Vagina (tissue), 2 donors: ENCODE data around the gene OGFRL1. TPM values are rescaled to one million over a fixed set of nuclear protein-coding genes. Genes with fewer than 3 reads are reported as not detected.

Experiments
- DNase-seq, 2 donors: peaks; one replicate each; pipeline ENCODE4 v3.0.0-alpha.2; 2017; ENCODE audit errors: extremely low spot score in 2 of 2
- H3K27ac ChIP-seq: fragments of 200-600 bp; sonication (generic); one replicate; pipeline ENCODE4 v1.5.1; 2019
- H3K27me3 ChIP-seq: fragments of 200-600 bp; sonication (generic); one replicate; pipeline ENCODE4 v1.5.1; 2019
- H3K36me3 ChIP-seq, 2 donors: fragments of 200-600 bp; sonication (generic); one replicate each; pipeline ENCODE4 v1.5.1; 2017 to 2019
- H3K4me1 ChIP-seq: fragments of 200-600 bp; sonication (generic); one replicate; pipeline ENCODE4 v1.5.1; 2019
- H3K4me3 ChIP-seq, 2 donors: fragments of 200-600 bp; sonication (generic); 1 replicate in 1 of 2; 2 replicates in 1 of 2; pipeline ENCODE4 v1.5.1; 2016 to 2019
- H3K9me3 ChIP-seq: fragments of 200-600 bp; sonication (generic); one replicate; pipeline ENCODE4 v1.5.1; 2019
- CTCF ChIP-seq, 3 experiments: fragments of 450-650 bp in 2 of 3; fragments of 200-600 bp in 1 of 3; sonication (generic) in 1 of 3; IDR thresholded peaks; one replicate each; pipeline ENCODE4 v1.5.1; 2017 to 2019; ENCODE audit warnings: antibody characterized with exemption in 3 of 3, mild to moderate bottlenecking in 2 of 3, moderate library complexity in 2 of 3
- POLR2A ChIP-seq, 2 donors: fragments of 450-650 bp; IDR thresholded peaks; one replicate each; pipeline ENCODE4 v1.6.1; 2017; ENCODE audit warnings: antibody characterized with exemption in 2 of 2, mild to moderate bottlenecking in 2 of 2, moderate library complexity in 2 of 2
- POLR2AphosphoS5 ChIP-seq, 2 donors: sonication (generic); formaldehyde crosslinking; IDR thresholded peaks; one replicate each; pipeline ENCODE4 v1.9.0; 2017; ENCODE audit warnings: antibody characterized with exemption in 2 of 2, mild to moderate bottlenecking in 2 of 2, low read depth in 1 of 2; ENCODE audit not compliant: insufficient read depth in 1 of 2
- intact Hi-C: fragments of 100-400 bp; cut with DNase I; formaldehyde crosslinking; loops from one replicate; pipeline ENCODE4 v1.15.1; 2023
- total RNA-seq: library from RNA; depleted of rRNA; stranded (reverse); fragments of >200 nt; gene quantifications from one replicate; pipeline ENCODE4 v1.2.3, GENCODE V29; 2016

The OGFRL1 gene
- total RNA-seq, 1 donor from 2014 or later, result 34.1 TPM

DNA sequence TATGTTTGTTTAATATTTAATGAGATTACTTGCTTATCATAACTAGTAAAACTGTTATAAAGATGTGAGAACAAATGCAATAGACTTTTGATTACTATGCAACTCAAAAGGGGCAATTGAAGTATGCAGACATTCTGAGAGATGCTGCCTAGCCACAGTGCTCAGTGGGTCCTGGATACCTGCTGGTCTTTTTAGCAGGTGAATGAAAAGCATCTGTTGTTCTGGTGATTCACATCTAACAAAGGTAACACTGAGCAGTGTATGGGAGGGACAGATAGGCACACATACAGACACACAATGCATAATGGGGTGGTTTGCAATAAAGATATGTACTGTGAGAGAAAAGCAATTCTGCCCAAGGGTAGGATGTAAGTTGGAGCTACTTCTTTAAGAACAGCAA is 46.9 kb downstream of the OGFRL1 start:
- intact Hi-C loops, result no loop called here
- H3K4me3 ChIP-seq, result no peak overlapping the region
- TF ChIP-seq POLR2AphosphoS5 (IDR thresholded peaks at IDR 0.05; ENCODE audit: insufficient read depth in 1 of 2, low read depth in 1 of 2) (no peak), POLR2A (IDR thresholded peaks at IDR 0.05) (no peak)

DNA sequence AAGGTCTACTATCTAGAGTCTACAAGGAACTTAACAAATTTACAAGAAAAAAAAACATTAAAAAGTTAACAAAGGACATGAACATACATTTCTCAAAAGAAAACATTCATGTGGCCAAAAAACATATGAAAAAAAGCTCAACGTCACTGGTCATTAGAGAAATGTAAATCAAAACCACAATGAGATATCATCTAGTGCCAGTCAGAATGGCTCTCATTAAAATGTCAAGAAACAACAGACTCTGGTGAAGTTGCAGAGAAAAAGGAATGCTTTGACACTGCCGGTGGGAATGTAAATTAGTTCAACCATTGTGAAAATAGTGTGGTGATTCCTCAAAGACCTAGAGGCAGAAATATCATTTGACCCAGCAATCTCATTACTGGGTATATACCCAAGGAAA is 48.3 kb downstream of the OGFRL1 start:
- Histone ChIP-seq H3K4me1 (no peaks in the 10 kb centered on the region), H3K4me3 (no peak overlapping the region), H3K36me3 (no peaks in the 10 kb centered on the region), H3K27me3 (no peaks in the 10 kb centered on the region), H3K9me3 (no peaks in the 10 kb centered on the region), H3K27ac (no peak overlapping the region)
- intact Hi-C loops, result no loop called here
- DNase-seq, result no peak
- TF ChIP-seq POLR2AphosphoS5 (IDR thresholded peaks at IDR 0.05; ENCODE audit: insufficient read depth in 1 of 2, low read depth in 1 of 2) (no peak), CTCF (IDR thresholded peaks at IDR 0.05) (no peak), POLR2A (IDR thresholded peaks at IDR 0.05) (no peak)

More for the DNA sequence above, 46.9 kb downstream of the OGFRL1 start:
- Histone ChIP-seq H3K36me3 (no peaks in the 10 kb centered on the region), H3K4me1 (no peaks in the 10 kb centered on the region), H3K9me3 (no peaks in the 10 kb centered on the region), H3K27me3 (no peaks in the 10 kb centered on the region), H3K27ac (no peak overlapping the region)
- DNase-seq, result no peak

DNA sequence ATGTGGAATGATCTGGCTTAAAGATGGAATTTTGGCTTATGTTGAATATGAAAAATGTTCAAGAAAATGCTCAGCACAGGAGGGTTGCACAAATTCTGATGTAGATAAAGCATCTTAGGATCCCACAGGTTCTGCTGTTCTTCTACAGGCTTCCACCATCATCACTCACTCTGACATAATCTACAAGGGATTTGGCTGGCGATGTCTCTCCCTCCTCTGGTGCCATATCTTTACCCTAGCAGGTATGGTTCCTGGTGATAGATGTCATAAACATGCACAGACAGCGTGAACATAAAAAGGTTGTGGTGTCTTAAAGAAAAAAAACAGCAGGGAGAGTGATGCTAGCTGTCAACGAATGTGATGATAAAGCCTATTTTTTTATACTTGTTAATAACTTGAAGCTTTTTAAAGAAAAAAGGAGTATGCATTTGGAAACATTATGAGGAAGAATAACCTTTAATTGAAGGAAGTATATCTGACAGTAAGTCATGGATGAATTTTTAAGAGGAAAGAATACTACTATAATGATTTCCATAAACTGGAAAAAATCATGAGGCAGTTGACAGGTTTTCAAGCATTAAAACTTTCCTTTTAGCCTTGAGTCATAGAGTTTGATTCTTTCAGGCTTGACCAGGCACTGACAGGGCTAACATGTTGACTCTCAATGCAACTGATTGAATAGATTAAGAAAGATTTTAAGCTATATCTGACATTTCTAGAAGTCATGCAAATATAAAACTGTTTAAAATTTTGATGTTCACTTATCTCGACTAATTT is 50.1 kb downstream of the OGFRL1 start:
- Histone ChIP-seq H3K9me3 (no peaks in the 10 kb centered on the region), H3K36me3 (no peaks in the 10 kb centered on the region), H3K4me3 (no peak overlapping the region), H3K4me1 (no peaks in the 10 kb centered on the region), H3K27ac (no peak overlapping the region), H3K27me3 (no peaks in the 10 kb centered on the region)
- DNase-seq, result no peak
- intact Hi-C loops, result no loop called here
- TF ChIP-seq POLR2A (IDR thresholded peaks at IDR 0.05), result no peak
- TF ChIP-seq CTCF (IDR thresholded peaks at IDR 0.05), result no peak
- no peak for TF ChIP-seq POLR2AphosphoS5 (IDR thresholded peaks at IDR 0.05; ENCODE audit: insufficient read depth in 1 of 2, low read depth in 1 of 2)

DNA sequence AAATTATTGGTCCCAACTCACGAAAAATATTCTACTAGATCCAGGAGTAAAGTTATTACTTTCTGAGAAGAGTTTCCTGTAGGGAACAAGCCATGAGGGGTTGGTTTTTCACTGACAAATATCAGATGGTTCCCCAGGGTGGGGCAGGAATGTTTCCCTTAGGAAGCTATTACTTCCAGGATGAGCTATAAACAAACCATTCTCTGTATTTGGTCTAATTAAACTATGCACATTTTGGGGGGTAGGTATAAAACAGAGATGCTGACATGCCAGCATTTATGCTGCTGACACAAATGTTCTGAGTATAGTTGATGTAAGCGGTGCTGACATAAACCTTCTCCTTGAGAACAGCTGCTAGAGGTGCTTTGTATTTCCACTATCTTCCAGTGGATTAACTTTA is 54.2 kb downstream of the OGFRL1 start:
- Histone ChIP-seq H3K4me3 (no peak overlapping the region), H3K27ac (no peak overlapping the region), H3K36me3 (no peaks in the 10 kb centered on the region), H3K9me3 (no peaks in the 10 kb centered on the region), H3K4me1 (no peaks in the 10 kb centered on the region), H3K27me3 (no peaks in the 10 kb centered on the region)
- no peak for DNase-seq
- no peak for TF ChIP-seq POLR2AphosphoS5 (IDR thresholded peaks at IDR 0.05; ENCODE audit: insufficient read depth in 1 of 2, low read depth in 1 of 2)
- intact Hi-C loops, result no loop called here

GRCh38 chr6:71345476-71346333 is 57.1 kb downstream of the OGFRL1 start:
- no peak overlapping the region for H3K27ac ChIP-seq
- no peaks in the 10 kb centered on the region for H3K9me3 ChIP-seq
- no peak for DNase-seq
- H3K4me1 ChIP-seq, result peaks cover 14% of the 10 kb centered on the region
- no peaks in the 10 kb centered on the region for H3K27me3 ChIP-seq
- no peak for TF ChIP-seq CTCF (IDR thresholded peaks at IDR 0.05)
- TF ChIP-seq POLR2AphosphoS5 (IDR thresholded peaks at IDR 0.05; ENCODE audit: insufficient read depth in 1 of 2, low read depth in 1 of 2), result no peak
- TF ChIP-seq POLR2A (IDR thresholded peaks at IDR 0.05), result no peak
- H3K36me3 ChIP-seq, result no peaks in the 10 kb centered on the region
- intact Hi-C loops, result no loop called here
- H3K4me3 ChIP-seq, result no peak overlapping the region
